ENCODE data around the gene HSPA4.
"Not testable (repeated sequence)": the region's sequence is repeated elsewhere in the genome, so short reads cannot be mapped to it uniquely, and the experiment has no call there.

HSPA4 gene

GRCh38 chr5:133123297-133123696 is 71.5 kb downstream of the HSPA4 start:
- no peak for DNase-seq (ENCODE audit: low read depth)

- DNase-seq (ENCODE audit: low read depth), result no peak
Observed at GRCh38 chr5:133124891-133125290, 73.1 kb downstream of the HSPA4 start.

GRCh38 chr5:133128066-133128465 is 76.3 kb downstream of the HSPA4 start:
- DNase-seq (ENCODE audit: low read depth), result no peak

- no peak for DNase-seq (ENCODE audit: low read depth)
Observed at GRCh38 chr5:133129289-133129688, 77.5 kb downstream of the HSPA4 start.

GRCh38 chr5:133129950-133130349 is 78.1 kb downstream of the HSPA4 start:
- no peak for DNase-seq (ENCODE audit: low read depth)

GRCh38 chr5:133130387-133131118 is 78.7 kb downstream of the HSPA4 start:
- DNase-seq (ENCODE audit: low read depth), result no peak

GRCh38 chr5:133132717-133133116 is 80.9 kb downstream of the HSPA4 start:
- no peak for DNase-seq (ENCODE audit: low read depth)

- DNase-seq (ENCODE audit: low read depth), result not testable (repeated sequence)
Observed at GRCh38 chr5:133133241-133133640, 81.4 kb downstream of the HSPA4 start.

- not testable (repeated sequence) for DNase-seq (ENCODE audit: low read depth)
Observed at GRCh38 chr5:133136890-133137289, 85.1 kb downstream of the HSPA4 start.

- no peak for DNase-seq (ENCODE audit: low read depth)
Observed at GRCh38 chr5:133140311-133140710, 88.5 kb downstream of the HSPA4 start.

GRCh38 chr5:133141746-133142145 is 89.9 kb downstream of the HSPA4 start:
- no peak for DNase-seq (ENCODE audit: low read depth)

GRCh38 chr5:133142782-133143181 is 91.0 kb downstream of the HSPA4 start:
- no peak for DNase-seq (ENCODE audit: low read depth)

GRCh38 chr5:133144245-133144981 is 92.6 kb downstream of the HSPA4 start:
- DNase-seq (ENCODE audit: low read depth), result no peak

- DNase-seq (ENCODE audit: low read depth), result no peak
Observed at GRCh38 chr5:133145436-133146170, 93.8 kb downstream of the HSPA4 start.

GRCh38 chr5:133147411-133147810 is 95.6 kb downstream of the HSPA4 start:
- DNase-seq (ENCODE audit: low read depth), result no peak

GRCh38 chr5:133147815-133148567 is 96.2 kb downstream of the HSPA4 start:
- DNase-seq (ENCODE audit: low read depth), result no peak

GRCh38 chr5:133149345-133149744 is 97.5 kb downstream of the HSPA4 start:
- no peak for DNase-seq (ENCODE audit: low read depth)

GRCh38 chr5:133150909-133151544 is 99.2 kb downstream of the HSPA4 start:
- no peak for DNase-seq (ENCODE audit: low read depth)

- DNase-seq (ENCODE audit: low read depth), result no peak
Observed at GRCh38 chr5:133154274-133155075, 102.7 kb downstream of the HSPA4 start.

- DNase-seq (ENCODE audit: low read depth), result no peak
Observed at GRCh38 chr5:133155326-133155969, 103.6 kb downstream of the HSPA4 start.

Data from activated T-cell treated with anti-CD3 and anti-CD28 coated beads for 1 hour (primary cell).